Tibial artery (tissue), 4 donors: Measurements from ENCODE around the gene SH3RF3.
A peak's percentile ranks its signal among the peaks of the same experiment; 100 is the strongest.

Experiments used
- DNase-seq, 2 donors: peaks; one replicate each; pipeline ENCODE4 v3.0.0-alpha.2; 2019
- H3K27ac ChIP-seq, 2 donors: fragments of 200-600 bp; sonication (generic) in 1 of 2; 1 replicate in 1 of 2; 2 replicates in 1 of 2; pipeline ENCODE4 v1.5.1; 2018 to 2019; ENCODE audit warnings: mild to moderate bottlenecking in 1 of 2
- H3K27me3 ChIP-seq, 2 donors: fragments of 200-600 bp; sonication (generic) in 1 of 2; one replicate each; pipeline versions ENCODE4 v1.5.1 to v1.6.0; 2016 to 2019
- H3K36me3 ChIP-seq, 3 donors: fragments of 200-600 bp; sonication (generic) in 2 of 3; one replicate each; pipeline ENCODE4 v1.5.1; 2016 to 2019; ENCODE audit warnings: mild to moderate bottlenecking in 2 of 3
- H3K4me1 ChIP-seq, 4 donors: fragments of 200-600 bp; sonication (generic) in 2 of 4; 1 replicate in 3 of 4; 2 replicates in 1 of 4; pipeline ENCODE4 v1.5.1; 2016 to 2019
- H3K4me3 ChIP-seq, 2 donors: fragments of 200-600 bp; sonication (generic) in 1 of 2; 1 replicate in 1 of 2; 2 replicates in 1 of 2; pipeline ENCODE4 v1.5.1; 2018 to 2019; ENCODE audit warnings: mild to moderate bottlenecking in 2 of 2
- H3K9me3 ChIP-seq, 3 donors: fragments of 200-600 bp; sonication (generic) in 1 of 3; one replicate each; pipeline ENCODE4 v1.5.1; 2016 to 2019
- CTCF ChIP-seq, 2 experiments: fragments of 200-600 bp in 1 of 2; fragments of 450-650 bp in 1 of 2; IDR thresholded peaks; one replicate each; pipeline ENCODE4 v1.5.1; 2017 to 2019; ENCODE audit warnings: antibody characterized with exemption in 2 of 2, mild to moderate bottlenecking in 1 of 2, moderate library complexity in 1 of 2
- intact Hi-C: fragments of 100-400 bp; cut with DNase I; formaldehyde crosslinking; loops from one replicate; pipeline ENCODE4 v1.15.0; 2023; ENCODE audit warnings: low total_unique reads

The SH3RF3 gene

GRCh38 chr2:109419171-109419756 is 290.3 kb downstream of the SH3RF3 start:
- intact Hi-C loops: no loop called here
- Histone ChIP-seq H3K9me3 (no peaks in the 10 kb centered on the region), H3K36me3 (peaks cover 0 to 12% (median 10%) of the 10 kb centered on the region in 3 donors), H3K27ac (peak overlapping the region in 1 of 2 donors; percentile 26), H3K27me3 (no peaks in the 10 kb centered on the region), H3K4me1 (peaks cover 0 to 26% (median 7%) of the 10 kb centered on the region in 4 donors), H3K4me3 (no peak overlapping the region)
- no peak for TF ChIP-seq CTCF (IDR thresholded peaks at IDR 0.05)
- no peak for DNase-seq

- Histone ChIP-seq H3K27me3 (no peaks in the 10 kb centered on the region), H3K4me3 (no peak overlapping the region), H3K4me1 (peaks cover 0 to 26% (median 7%) of the 10 kb centered on the region in 4 donors), H3K9me3 (no peaks in the 10 kb centered on the region), H3K27ac (peak overlapping the region in 1 of 2 donors; percentile 26), H3K36me3 (peaks cover 0 to 12% (median 10%) of the 10 kb centered on the region in 3 donors)
- no peak for TF ChIP-seq CTCF (IDR thresholded peaks at IDR 0.05)
- intact Hi-C loops: no loop called here
- no peak for DNase-seq
Observed at GRCh38 chr2:109419960-109420370, 291.0 kb downstream of the SH3RF3 start.

GRCh38 chr2:109421101-109421500 is 292.1 kb downstream of the SH3RF3 start:
- H3K4me1 ChIP-seq: peaks cover 0 to 26% (median 7%) of the 10 kb centered on the region in 4 donors
- intact Hi-C loops: no loop called here
- H3K9me3 ChIP-seq: no peaks in the 10 kb centered on the region
- no peak for DNase-seq
- no peaks in the 10 kb centered on the region for H3K27me3 ChIP-seq
- TF ChIP-seq CTCF (IDR thresholded peaks at IDR 0.05): no peak
- peak overlapping the region; percentile 24 to 26 for H3K27ac ChIP-seq
- peaks cover 0 to 12% (median 10%) of the 10 kb centered on the region in 3 donors for H3K36me3 ChIP-seq
- no peak overlapping the region for H3K4me3 ChIP-seq

GRCh38 chr2:109421642-109422041 is 292.6 kb downstream of the SH3RF3 start:
- no peak overlapping the region for H3K27ac ChIP-seq
- no peak for TF ChIP-seq CTCF (IDR thresholded peaks at IDR 0.05)
- no peaks in the 10 kb centered on the region for H3K9me3 ChIP-seq
- H3K4me1 ChIP-seq: peaks cover 0 to 26% (median 7%) of the 10 kb centered on the region in 4 donors
- H3K4me3 ChIP-seq: no peak overlapping the region
- DNase-seq: no peak
- peaks cover 0 to 12% (median 10%) of the 10 kb centered on the region in 3 donors for H3K36me3 ChIP-seq
- H3K27me3 ChIP-seq: no peaks in the 10 kb centered on the region
- intact Hi-C loops: no loop called here

- Histone ChIP-seq H3K27ac (no peak overlapping the region), H3K9me3 (no peaks in the 10 kb centered on the region), H3K4me3 (no peak overlapping the region), H3K27me3 (no peaks in the 10 kb centered on the region), H3K4me1 (peaks cover 0 to 26% (median 7%) of the 10 kb centered on the region in 4 donors), H3K36me3 (peaks cover 0 to 12% (median 10%) of the 10 kb centered on the region in 3 donors)
- no peak for DNase-seq
- TF ChIP-seq CTCF (IDR thresholded peaks at IDR 0.05): no peak
- intact Hi-C loops: no loop called here
Observed at GRCh38 chr2:109422071-109422757, 293.2 kb downstream of the SH3RF3 start.
